Endothelial cell of umbilical vein (primary cell): Measurements from ENCODE around the gene GAPVD1.

ENCODE experiments used
- CTCF ChIP-seq, 2 donors: IDR thresholded peaks; 1 replicate in 1 of 2; 2 replicates in 1 of 2; pipeline ENCODE4 v1.5.1; 2011; ENCODE audit warnings: low read length in 2 of 2, mild to moderate bottlenecking in 2 of 2, moderate library complexity in 2 of 2, control low read depth in 1 of 2, inconsistent platforms in 1 of 2, low read depth in 1 of 2; ENCODE audit not compliant: insufficient read depth in 1 of 2; ENCODE audit errors: extremely low read depth in 1 of 2
- MAX ChIP-seq: IDR thresholded peaks from 2 replicates; pipeline ENCODE4 v1.6.1; 2011; ENCODE audit not compliant: insufficient read depth, insufficient read length
- POLR2A ChIP-seq: IDR thresholded peaks from 2 replicates; pipeline ENCODE4 v1.6.1; 2012; ENCODE audit warnings: low read depth, mild to moderate bottlenecking, control low read depth, low read length
- POLR2AphosphoS5 ChIP-seq: IDR thresholded peaks from 2 replicates; pipeline ENCODE4 v1.6.1; 2012; ENCODE audit warnings: low read depth, mild to moderate bottlenecking, control low read depth, low read length, moderate library complexity; ENCODE audit not compliant: insufficient read depth

GRCh38 chr9:125227761-125228160 is 33.9 kb upstream of the GAPVD1 start:
- no peak for TF ChIP-seq POLR2AphosphoS5
- no peak for TF ChIP-seq POLR2A
- no peak for TF ChIP-seq CTCF (IDR thresholded peaks at IDR 0.05; ENCODE audit: extremely low read depth in 1 of 2, insufficient read depth in 1 of 2, low read depth in 1 of 2, low read length in 2 of 2)
- no peak for TF ChIP-seq MAX
